Calu3 (cell line): Measurements from ENCODE around the gene NPAS3. TPM values are rescaled to one million over a fixed set of nuclear protein-coding genes. Genes with fewer than 3 reads are reported as not detected.

Source experiments
- BruUV-seq: library from RNA; stranded (reverse); fragments of 400-500 nt; replicated peaks from 2 replicates; lab custom pipeline; 2021; lab: Mats Ljungman, UMichigan
- CTCF ChIA-PET: fragments of 300-600 bp; sonication (Branson Sonifier 250); formaldehyde crosslinking; loops from one replicate; lab custom pipeline; 2022; ENCODE audit warnings: antibody characterized with exemption; lab: Charles Lee
- DNase-seq: peaks from one replicate; pipeline ENCODE4 v3.0.0; 2022
- H3K27ac Mint-ChIP-seq: one replicate; pipeline ENCODE4 v1.8.0; 2022; ENCODE audit warnings: mixed read lengths; ENCODE audit not compliant: unreplicated experiment
- H3K27me3 Mint-ChIP-seq: one replicate; pipeline ENCODE4 v1.8.0; 2022; ENCODE audit warnings: mixed read lengths; ENCODE audit not compliant: unreplicated experiment
- H3K36me3 Mint-ChIP-seq: one replicate; pipeline ENCODE4 v1.8.0; 2022; ENCODE audit warnings: mild to moderate bottlenecking, moderate library complexity, mixed read lengths; ENCODE audit not compliant: insufficient read depth, unreplicated experiment
- H3K4me1 Mint-ChIP-seq: one replicate; pipeline ENCODE4 v1.8.0; 2022; ENCODE audit warnings: mild to moderate bottlenecking, low read depth, mixed read lengths; ENCODE audit not compliant: unreplicated experiment
- H3K4me3 Mint-ChIP-seq: one replicate; pipeline ENCODE4 v1.8.0; 2022; ENCODE audit warnings: mild to moderate bottlenecking, low read depth, moderate library complexity, mixed read lengths; ENCODE audit not compliant: unreplicated experiment
- H3K9me3 Mint-ChIP-seq: one replicate; pipeline ENCODE4 v1.8.0; 2022; ENCODE audit warnings: low read depth, mixed read lengths; ENCODE audit not compliant: unreplicated experiment
- intact Hi-C: fragments of 100-400 bp; cut with micrococcal nuclease; formaldehyde crosslinking; loops from one replicate; pipeline ENCODE4 v1.10.0; 2022; ENCODE audit not compliant: unreplicated experiment
- total RNA-seq: library from RNA; stranded (reverse); gene quantifications from 2 replicates; pipeline ENCODE4 v1.2.3, GENCODE V29; 2022
- TF ChIP-seq, protein P1 (sequence below): fragments of 200-600 bp; IDR thresholded peaks from one replicate; pipeline ENCODE4 v1.8.0; 2022; ENCODE audit warnings: antibody characterized with exemption; ENCODE audit not compliant: unreplicated experiment

NPAS3 gene
- total RNA-seq, 1 experiment from 2014 or later = not detected

GRCh38 chr14:33710273-33710672, 771.6 kb downstream of the NPAS3 start:
- CTCF ChIA-PET = no interaction called here
- no peak overlapping the region for H3K4me3 Mint-ChIP-seq
- no peak for DNase-seq
- intact Hi-C loops = no loop called here
- no TSS peak for BruUV-seq
- TF ChIP-seq, protein P1, sequence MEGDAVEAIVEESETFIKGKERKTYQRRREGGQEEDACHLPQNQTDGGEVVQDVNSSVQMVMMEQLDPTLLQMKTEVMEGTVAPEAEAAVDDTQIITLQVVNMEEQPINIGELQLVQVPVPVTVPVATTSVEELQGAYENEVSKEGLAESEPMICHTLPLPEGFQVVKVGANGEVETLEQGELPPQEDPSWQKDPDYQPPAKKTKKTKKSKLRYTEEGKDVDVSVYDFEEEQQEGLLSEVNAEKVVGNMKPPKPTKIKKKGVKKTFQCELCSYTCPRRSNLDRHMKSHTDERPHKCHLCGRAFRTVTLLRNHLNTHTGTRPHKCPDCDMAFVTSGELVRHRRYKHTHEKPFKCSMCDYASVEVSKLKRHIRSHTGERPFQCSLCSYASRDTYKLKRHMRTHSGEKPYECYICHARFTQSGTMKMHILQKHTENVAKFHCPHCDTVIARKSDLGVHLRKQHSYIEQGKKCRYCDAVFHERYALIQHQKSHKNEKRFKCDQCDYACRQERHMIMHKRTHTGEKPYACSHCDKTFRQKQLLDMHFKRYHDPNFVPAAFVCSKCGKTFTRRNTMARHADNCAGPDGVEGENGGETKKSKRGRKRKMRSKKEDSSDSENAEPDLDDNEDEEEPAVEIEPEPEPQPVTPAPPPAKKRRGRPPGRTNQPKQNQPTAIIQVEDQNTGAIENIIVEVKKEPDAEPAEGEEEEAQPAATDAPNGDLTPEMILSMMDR = no peak
- no peaks in the 10 kb centered on the region for H3K9me3 Mint-ChIP-seq
- no peaks in the 10 kb centered on the region for H3K4me1 Mint-ChIP-seq
- H3K36me3 Mint-ChIP-seq = no peaks in the 10 kb centered on the region
- H3K27me3 Mint-ChIP-seq = peaks cover 78% of the 10 kb centered on the region
- H3K27ac Mint-ChIP-seq = no peak overlapping the region

- Mint-ChIP-seq H3K9me3 (no peaks in the 10 kb centered on the region), H3K27ac (no peak overlapping the region), H3K27me3 (peaks cover 75% of the 10 kb centered on the region), H3K4me3 (no peak overlapping the region), H3K36me3 (no peaks in the 10 kb centered on the region), H3K4me1 (no peaks in the 10 kb centered on the region)
- no peak for DNase-seq
- no TSS peak for BruUV-seq
- intact Hi-C loops = no loop called here
- TF ChIP-seq, protein P1 = no peak
- CTCF ChIA-PET = no interaction called here
Measured at GRCh38 chr14:33711194-33711593, 772.5 kb downstream of the NPAS3 start.

DNA sequence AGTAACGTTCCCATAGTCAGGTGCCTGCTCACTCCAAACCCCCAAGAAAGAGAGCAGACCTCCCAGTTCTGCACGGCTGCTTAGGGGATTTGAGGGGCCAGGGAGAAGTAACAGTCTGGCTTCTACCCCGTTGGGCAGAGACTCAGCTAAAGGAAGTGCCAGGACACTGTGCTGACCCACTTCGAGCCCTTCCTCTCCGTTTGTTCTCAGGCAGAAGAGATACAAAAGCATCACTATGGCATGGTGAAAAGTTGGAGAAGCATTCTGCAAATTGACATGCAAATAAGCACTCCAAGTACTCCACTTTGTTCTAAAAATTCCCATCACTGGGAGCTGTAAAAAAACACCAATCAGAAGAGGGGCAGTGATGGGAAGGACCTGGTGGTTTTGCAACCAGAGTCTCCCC, 773.1 kb downstream of the NPAS3 start:
- CTCF ChIA-PET = no interaction called here
- H3K36me3 Mint-ChIP-seq = no peaks in the 10 kb centered on the region
- H3K27ac Mint-ChIP-seq = no peak overlapping the region
- no peak for DNase-seq
- no TSS peak for BruUV-seq
- H3K27me3 Mint-ChIP-seq = peaks cover 76% of the 10 kb centered on the region
- H3K4me1 Mint-ChIP-seq = no peaks in the 10 kb centered on the region
- intact Hi-C loops = no loop called here
- H3K9me3 Mint-ChIP-seq = no peaks in the 10 kb centered on the region
- TF ChIP-seq, protein P1 = no peak
- H3K4me3 Mint-ChIP-seq = no peak overlapping the region

DNA sequence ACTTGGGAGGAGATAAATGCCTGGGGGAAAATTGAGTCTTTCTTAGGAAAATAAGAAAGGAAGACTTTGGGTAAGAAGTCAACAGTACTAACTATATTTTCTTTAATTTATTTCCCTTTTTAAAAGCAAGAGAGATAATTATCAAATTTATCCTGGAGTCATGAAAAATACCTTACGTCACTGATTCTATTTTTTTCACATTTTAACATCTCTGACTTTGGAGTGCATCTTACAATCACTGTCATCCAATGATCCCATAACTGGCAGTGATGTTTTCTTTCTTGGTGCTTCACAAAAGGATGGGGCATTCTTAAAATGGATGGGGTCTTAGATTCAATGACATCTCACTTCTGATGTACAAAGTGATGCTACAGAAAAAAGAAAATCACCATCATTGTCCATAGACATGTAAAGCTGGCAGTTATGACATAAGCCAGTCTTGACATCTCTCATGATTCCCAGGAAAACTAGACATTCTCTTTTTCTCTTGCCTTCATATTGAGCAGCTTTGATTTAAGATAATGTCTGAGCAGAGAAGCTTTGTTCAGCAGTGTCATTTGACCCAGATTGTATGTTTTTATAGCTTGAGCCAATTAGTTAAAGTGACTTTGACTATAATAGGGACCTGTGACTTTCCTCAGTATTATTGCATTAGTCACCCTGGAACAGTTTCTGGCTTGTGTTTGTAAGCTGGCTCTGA, 776.0 kb downstream of the NPAS3 start:
- no peak for DNase-seq
- peaks cover 57% of the 10 kb centered on the region for H3K27me3 Mint-ChIP-seq
- H3K36me3 Mint-ChIP-seq = no peaks in the 10 kb centered on the region

More for the DNA sequence above, 776.0 kb downstream of the NPAS3 start:
- no peak overlapping the region for H3K27ac Mint-ChIP-seq
- CTCF ChIA-PET = no interaction called here
- no peaks in the 10 kb centered on the region for H3K9me3 Mint-ChIP-seq
- BruUV-seq = no TSS peak
- intact Hi-C loops = no loop called here
- H3K4me1 Mint-ChIP-seq = no peaks in the 10 kb centered on the region
- no peak overlapping the region for H3K4me3 Mint-ChIP-seq
- TF ChIP-seq, protein P1 = no peak
